ENCODE measurements around the gene TMCC3.
A peak's percentile ranks its signal among the peaks of the same experiment; 100 is the strongest.
"Not testable (repeated sequence)": the region's sequence is repeated elsewhere in the genome, so short reads cannot be mapped to it uniquely, and the experiment has no call there.

TMCC3 gene

DNA sequence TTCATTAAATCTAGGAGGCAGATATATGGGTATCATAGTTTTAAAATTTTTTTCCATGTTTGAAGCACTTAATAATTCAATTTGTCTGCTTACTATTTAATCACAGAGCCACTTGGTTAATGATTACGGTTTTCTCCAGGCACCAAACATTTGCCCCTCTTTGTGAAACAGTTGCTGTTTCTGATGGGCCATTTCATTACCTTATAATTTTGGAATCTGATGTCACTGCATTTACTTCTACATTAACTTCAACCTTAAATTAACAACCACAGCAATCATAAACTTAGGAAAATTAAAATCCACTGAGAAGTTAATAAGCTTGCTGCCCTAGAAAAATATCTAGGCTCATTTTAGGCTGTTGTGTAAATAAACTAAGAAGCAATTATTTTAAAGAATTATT, 17.0 kb downstream of the TMCC3 start:
- DNase-seq (ENCODE audit: low read depth) = no peak

- DNase-seq (ENCODE audit: low read depth) = no peak
Observed at GRCh38 chr12:94631058-94631457, 19.3 kb downstream of the TMCC3 start.

- no peak for DNase-seq (ENCODE audit: low read depth)
Observed at GRCh38 chr12:94628819-94629472, 21.4 kb downstream of the TMCC3 start.

GRCh38 chr12:94628369-94628768, 22.0 kb downstream of the TMCC3 start:
- no peak for DNase-seq (ENCODE audit: low read depth)

DNA sequence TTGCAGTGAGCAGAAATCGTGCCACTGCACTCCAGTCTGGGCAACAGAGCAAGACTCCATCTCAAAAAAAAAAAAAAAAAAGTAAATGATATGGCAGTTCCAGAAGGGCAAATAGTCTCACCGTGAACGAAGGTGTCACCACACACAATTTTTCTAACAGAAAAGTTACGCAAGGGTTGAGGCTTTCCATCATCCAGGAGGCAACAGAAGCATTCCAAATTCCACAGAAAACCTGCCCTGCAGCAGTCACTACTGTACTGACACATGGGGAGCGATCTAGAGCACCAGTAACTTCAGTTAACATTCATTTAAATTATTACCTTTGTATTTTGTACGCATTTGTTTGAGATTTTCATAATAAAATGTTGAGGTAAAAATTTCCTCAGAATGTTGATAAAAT, 24.8 kb downstream of the TMCC3 start:
- DNase-seq (ENCODE audit: low read depth) = no peak

DNA sequence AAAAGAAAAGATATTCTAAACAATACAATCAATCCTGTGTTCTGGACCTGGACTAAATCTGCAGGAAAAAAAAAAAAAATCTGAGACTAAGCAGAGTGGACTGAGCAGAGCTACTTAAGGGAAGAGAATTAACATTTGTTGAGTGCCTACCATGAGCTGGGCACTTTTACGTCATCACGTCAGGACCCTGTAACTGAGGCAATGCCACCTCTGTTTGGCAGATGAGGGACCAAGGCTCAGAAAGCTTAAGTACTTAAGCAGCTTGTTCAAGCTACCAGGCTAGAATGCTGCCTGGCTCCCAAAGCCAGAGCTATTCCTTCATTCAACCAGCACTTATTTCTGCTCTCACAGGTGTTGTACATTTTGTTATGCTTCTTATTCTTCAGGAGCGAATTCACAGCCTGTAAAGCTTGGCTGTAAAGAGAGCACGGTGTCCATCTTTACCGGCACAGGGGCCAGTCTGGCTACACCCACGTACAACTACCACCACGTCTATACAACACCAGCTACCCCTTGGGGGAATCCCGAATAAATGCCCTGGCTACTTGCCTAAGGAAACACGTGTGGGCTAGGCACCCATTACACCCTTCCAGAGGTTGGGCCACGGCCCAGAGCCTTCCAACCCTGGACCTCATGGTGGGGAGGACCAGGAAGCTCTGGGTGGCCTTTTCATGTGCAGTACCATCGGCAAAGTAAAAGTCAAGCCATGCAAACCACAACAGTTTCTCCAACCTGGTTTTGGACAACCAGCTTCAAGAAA, 27.0 kb downstream of the TMCC3 start:
- DNase-seq (ENCODE audit: low read depth) = no peak

GRCh38 chr12:94622475-94622874, 27.9 kb downstream of the TMCC3 start:
- DNase-seq (ENCODE audit: low read depth) = no peak

- DNase-seq (ENCODE audit: low read depth) = peak; percentile 61
Observed at GRCh38 chr12:94621662-94622359, 28.5 kb downstream of the TMCC3 start.

DNA sequence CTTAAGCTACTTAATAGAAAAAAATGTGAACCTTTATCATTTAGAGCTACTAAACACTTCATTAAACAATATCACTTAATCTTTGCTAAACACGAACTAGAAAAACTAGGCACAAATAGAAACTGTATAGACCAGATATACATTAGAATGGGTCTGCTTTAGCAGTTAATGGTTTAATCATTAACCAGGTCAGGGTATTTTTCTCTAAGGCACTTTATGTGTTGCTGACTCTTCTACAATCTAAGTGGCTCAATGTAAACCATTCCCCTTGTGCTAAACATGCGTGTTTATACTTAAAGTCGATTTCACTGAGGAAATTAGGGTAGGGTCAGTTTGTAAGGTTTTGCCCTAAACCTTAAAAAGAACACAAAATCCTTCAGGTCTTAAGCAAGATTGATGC, 29.7 kb downstream of the TMCC3 start:
- no peak for DNase-seq (ENCODE audit: low read depth)

GRCh38 chr12:94618995-94619695, 31.2 kb downstream of the TMCC3 start:
- DNase-seq (ENCODE audit: low read depth) = peak; percentile 86

DNA sequence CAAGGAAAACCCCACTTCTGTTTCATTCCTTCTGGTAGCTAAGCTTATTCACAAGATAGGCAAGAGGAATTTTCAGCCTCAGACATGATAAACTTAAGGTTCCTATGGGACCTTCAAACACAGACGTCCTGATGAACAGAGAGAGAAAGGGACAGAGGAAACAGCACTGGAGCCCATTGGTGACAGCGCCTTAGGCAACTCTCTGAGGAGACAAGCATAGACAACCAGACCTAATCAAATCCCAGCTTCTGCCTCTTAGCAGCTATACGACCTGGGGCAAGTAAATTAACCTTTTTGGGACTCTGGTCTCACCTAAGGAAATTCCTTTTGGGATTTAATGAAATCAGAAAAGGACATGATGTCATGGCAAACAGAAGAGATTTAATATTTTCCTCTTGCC, 33.3 kb downstream of the TMCC3 start:
- DNase-seq (ENCODE audit: low read depth) = no peak

- no peak for DNase-seq (ENCODE audit: low read depth)
Observed at GRCh38 chr12:94616203-94616729, 34.1 kb downstream of the TMCC3 start.

DNA sequence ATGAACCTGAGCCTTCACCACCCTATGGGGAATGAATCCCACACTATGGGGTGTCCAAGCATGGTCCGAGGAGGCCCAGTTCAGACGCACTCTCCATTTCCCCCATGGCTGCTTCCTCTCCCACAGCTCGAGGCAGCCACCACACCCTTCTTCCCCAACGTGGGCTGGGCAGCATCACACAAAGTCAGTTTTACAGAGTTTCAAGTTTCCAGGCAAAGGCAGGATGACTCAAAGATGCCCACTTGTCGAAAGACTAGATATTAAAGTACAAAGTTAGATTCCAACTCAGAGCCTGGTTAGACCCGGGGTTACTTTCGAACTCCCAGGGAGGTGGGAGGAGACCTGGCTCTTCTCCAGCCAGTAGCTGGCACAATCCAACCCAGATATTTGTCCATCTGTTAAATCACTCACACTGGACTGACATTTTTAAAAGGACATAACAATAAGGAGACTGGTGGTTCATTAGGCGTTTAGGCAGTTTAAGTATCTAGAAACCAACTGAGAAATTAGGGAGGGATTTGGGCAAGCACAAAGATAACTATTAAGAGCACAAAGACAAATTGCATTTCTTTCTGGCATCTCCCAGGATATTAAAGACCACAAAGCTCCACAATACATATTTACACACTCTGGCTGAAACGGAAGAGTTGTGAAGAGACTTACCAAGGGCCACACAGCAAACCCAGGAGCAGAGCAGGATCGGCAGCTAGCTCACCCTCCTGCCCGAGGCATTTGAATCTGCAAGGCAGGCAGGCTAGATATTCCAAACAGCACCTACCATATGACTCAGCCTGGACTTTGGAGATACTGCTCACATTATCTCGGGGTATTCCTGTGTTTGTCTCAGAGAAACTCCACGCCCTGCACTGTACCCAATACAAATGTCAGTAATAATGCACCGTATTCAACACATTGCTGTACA, 34.8 kb downstream of the TMCC3 start:
- peak; percentile 38 for DNase-seq (ENCODE audit: low read depth)

- DNase-seq (ENCODE audit: low read depth) = no peak
Observed at GRCh38 chr12:94614288-94614721, 36.1 kb downstream of the TMCC3 start.

DNA sequence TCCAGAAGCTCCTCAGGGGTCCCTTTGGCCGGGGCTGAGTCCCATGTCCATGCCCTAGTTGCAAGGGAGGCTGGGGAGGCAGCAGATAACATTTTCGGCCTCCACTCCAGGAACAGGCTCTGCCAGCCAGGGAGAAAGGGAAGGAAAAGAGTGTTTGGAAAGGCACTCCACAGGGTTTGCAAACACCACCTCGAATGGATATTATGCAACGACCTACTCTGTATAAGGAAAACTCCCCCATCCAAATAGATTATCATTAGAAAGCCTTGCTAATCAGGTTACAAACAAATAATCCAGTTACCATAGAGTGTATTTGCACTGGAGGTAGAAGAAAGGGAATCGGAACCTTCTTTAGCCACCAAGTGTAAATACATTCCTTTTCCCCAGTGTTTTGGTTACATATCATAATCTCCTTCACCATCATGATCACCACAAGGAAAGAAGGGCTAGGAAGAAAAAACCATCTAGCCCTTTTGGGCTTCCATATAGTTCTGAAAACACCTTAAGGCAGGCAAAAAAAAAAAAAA, 40.4 kb downstream of the TMCC3 start:
- no peak for DNase-seq (ENCODE audit: low read depth)

GRCh38 chr12:94606810-94607209, 43.5 kb downstream of the TMCC3 start:
- not testable (repeated sequence) for DNase-seq (ENCODE audit: low read depth)

DNA sequence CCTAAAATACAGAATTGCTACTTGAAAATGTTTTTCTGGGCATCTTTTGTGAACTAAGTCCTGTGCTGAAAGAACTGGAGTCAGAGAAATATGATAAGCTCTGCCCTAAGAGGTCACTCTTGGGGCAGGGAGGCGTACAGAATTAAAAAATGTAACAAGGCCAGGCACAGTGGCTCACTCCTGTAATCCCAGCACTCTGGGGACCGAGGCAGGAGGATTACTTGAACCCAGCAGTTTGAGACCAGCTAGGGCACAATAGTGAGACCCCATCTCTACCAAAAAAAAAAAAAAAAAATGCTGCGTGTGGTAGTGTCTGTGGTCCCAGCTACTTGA, 46.0 kb downstream of the TMCC3 start:
- DNase-seq (ENCODE audit: low read depth) = no peak

DNA sequence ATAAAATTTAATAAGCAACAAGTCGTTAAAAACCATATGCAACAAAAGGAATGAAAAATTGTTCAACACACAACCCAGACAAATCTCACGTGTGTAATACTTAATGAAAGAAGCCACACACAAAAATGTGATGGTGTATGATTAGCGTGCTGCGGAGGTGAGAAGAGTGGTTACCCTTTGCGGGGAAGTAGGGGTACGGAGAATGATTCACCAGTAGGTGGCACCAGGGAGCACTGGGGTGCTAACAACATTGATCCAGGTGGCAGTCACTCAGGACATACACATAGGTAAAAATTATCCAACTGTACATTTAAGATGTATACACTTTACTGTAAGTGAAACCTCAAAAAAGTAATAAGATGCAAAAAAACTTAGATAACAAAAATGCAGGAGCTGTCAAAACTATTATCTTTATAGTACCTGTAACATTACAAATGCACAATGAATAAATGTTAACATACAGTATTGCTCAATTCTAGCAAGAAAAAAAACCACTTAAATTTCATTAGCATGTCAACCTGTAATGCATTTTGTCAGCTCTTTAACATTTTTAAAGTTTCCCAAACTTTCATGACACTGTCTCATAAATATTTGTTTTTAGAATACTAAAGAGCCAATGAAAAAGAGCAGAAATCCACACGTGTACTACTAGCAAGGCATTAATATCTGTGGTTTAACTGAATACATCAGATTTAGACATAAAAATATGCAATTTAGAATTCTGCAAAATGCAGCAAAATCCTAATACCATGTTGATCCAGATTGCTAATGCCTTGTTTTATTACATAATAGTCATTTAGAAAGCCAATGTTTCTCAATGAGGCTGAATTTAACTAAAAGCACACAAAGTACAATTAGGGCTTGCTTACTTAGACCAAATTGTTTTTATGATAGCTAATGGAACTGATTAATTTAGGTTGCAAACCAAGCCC, 46.7 kb downstream of the TMCC3 start:
- no peak for DNase-seq (ENCODE audit: low read depth)

GRCh38 chr12:94602024-94602423, 48.3 kb downstream of the TMCC3 start:
- no peak for DNase-seq (ENCODE audit: low read depth)

DNA sequence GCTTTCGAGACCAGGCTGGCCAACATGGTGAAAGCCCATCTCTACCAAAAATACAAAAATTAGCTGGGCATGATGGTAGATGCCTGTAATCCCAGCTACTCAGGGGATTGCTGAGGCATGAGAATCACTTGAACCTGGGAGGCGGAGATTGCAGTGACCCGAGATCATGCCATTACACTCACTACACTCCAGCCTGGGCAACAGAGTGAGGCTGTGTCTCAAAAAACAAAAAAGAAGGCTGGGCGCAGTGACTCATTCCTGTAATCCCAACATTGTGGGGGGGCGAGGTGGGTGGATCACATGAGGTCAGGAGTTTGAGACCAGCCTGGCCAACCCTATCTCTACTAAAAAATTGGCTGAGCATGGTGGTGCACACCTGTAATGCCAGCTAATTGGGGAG, 49.0 kb downstream of the TMCC3 start:
- not testable (repeated sequence) for DNase-seq (ENCODE audit: low read depth)

All from HS-5 (cell line).